NCI-H524 treated with DMSO at 0.1 percent for 48 hours (cell line): ENCODE measurements around the gene LPP.
A peak's percentile ranks its signal among the peaks of the same experiment; 100 is the strongest.

Experiments used
- DNase-seq: peaks from one replicate; lab custom pipeline; 2025; lab: John Stamatoyannopoulos, UW

Gene LPP

DNA sequence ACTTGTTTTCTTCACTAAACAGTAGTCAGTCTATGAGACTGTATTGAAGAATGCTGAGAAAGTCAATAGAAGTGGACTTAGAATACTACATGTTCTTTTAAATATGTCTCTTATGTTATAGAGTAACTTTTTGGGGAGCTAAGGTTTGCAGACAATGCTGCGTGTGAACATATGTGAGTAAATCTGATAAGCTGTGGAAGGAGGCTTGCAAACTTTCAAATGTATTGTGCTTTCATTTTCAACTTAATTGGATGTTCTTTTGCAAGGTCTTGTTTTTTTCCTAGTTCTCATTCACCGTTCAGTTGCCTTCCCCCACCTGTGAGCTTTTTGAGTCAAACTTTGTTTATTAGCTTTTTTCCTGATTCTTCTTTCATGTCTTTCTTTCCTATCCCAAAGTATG, 176.2 kb downstream of the LPP start:
- DNase-seq: no peak

- peak; percentile 23 for DNase-seq
Measured at GRCh38 chr3:188331166-188331565, 177.2 kb downstream of the LPP start.

GRCh38 chr3:188332085-188332484, 178.1 kb downstream of the LPP start:
- DNase-seq: no peak

DNA sequence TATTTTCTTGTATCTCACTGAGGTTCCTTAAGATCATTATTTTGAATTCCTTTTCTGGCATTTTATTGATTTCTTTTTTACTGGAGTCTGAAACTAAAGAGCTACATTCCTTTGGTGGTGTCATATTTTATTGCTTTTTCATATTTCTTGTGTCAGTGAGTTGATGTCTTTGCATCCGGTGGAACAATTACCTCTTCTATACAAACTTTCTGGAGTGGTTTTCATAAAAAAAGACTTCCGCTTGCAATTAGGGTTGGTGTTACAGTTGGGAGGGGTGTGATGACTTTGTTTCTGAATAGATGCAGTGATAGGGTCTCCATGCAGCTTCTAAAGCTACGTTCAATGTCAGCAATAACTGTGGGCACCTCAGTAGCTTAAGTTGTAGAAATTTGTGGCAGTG, 181.7 kb downstream of the LPP start:
- DNase-seq: no peak

DNA sequence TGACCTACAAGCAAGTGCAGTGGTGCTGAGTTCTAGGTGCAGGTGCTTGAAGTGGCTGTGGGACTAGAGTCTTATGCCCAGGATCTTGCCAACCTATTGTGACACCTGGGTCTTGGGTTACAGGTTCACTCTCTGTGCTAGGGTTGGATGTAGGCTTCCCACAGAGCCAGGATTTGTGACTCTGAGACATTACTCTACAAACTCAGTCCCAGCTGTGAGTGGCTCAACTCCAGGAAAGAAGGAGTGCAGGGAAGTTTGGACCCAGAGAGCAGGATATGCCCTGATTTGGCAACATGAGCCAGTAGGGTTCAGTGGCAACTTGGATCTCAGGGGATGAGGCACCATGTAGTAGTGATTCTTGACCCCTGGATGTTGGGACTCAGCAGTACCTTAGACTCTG, 182.2 kb downstream of the LPP start:
- no peak for DNase-seq

DNA sequence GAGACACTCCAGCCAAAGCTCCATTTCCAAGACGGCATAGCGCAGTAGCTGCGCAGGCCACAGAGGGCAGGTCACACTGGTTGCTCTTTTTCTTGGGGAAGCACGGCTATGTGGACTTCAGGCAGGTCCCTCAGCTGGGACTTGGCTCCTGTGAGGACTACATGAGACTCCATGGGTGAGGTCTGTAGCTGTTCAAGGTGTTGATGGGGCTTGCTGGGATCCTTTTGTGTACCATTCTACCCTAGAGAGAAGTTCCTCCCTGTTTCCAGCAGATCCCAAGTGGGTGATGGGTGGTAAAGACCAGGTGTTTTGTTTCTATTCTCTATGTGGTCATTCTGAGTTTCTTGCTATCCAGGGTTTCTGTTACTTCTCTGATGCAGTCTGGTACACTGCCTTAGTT, 183.3 kb downstream of the LPP start:
- no peak for DNase-seq

- DNase-seq: peak; percentile 43
Measured at GRCh38 chr3:188338086-188338485, 184.1 kb downstream of the LPP start.

DNA sequence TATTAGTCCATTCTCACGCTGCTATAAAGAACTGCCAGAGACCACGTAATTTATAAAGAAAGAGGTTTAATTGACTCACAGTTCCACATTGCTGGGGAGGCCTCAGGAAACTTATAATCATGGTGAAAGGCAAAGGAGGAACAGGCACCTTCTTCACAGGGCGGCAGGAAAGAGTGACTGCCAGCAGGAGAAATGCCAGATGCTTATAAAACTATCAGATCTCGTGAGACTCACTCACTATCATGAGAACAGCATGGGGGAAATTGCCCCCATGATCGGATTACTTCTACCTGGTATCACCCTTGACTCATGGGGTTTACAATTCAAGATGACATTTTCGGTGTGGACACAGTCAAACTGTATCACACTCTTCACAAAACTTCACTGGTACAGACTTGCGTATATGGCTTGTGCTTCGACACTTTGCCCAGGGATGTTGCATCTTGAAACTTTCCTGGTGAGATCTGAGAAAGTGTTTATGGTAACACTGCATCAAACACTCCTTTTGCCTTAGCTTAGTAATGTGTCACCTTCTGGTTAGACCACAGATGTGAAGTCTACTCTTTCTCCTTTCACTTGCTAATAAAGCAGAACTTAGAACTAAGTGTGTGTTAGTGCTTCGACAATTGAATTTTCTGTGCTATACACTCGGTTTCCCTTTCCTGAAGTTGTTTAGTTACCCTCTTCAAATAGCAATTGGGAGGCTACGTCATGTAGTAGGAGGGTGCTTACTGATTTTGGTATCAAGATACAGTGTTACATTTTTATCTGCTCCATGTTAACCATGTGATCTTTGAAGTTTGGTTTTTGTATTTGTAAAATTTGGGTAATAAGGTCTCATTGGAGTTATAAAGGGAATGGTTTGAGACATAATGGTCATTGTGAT, 185.7 kb downstream of the LPP start:
- peak; percentile 40 for DNase-seq

GRCh38 chr3:188341501-188341900, 187.5 kb downstream of the LPP start:
- no peak for DNase-seq

- no peak for DNase-seq
Measured at GRCh38 chr3:188342991-188343732, 189.2 kb downstream of the LPP start.

DNA sequence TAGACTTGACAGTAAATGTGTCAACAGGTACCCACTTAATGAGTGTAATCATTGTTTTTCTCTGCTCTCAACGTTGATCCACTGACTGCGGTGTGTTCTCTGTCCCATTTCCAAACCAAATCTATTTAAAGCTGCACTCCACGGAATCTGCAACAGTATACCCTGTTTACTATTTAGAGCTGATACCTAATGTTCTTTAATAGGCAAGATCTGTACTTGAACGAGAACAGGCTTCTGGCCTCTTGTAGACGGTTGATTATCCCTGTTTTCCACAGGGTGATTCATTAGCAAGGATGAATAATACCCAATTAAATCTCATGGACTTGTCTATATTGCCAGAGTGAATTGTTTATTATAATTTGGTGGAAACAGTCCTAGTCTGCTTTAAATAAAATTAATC, 189.9 kb downstream of the LPP start:
- no peak for DNase-seq

DNA sequence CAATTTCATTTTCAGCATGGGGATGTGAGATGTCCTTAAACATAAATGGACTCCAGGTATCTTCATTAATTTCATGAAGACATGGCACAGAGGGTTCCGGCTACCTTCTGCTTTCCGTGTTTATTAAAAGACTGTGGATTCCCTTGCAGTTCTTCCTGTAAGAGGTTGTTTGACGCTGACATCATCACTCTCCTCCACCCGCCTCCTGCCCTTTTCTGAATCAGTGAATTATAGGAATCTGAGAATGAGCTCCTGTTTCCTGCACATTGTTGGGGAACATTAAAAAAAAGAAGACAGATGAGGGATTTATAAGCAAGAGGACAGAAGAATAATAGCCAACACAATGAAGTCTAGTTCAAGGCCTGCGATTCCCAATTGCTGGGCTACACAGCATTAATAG, 191.3 kb downstream of the LPP start:
- DNase-seq: no peak

DNA sequence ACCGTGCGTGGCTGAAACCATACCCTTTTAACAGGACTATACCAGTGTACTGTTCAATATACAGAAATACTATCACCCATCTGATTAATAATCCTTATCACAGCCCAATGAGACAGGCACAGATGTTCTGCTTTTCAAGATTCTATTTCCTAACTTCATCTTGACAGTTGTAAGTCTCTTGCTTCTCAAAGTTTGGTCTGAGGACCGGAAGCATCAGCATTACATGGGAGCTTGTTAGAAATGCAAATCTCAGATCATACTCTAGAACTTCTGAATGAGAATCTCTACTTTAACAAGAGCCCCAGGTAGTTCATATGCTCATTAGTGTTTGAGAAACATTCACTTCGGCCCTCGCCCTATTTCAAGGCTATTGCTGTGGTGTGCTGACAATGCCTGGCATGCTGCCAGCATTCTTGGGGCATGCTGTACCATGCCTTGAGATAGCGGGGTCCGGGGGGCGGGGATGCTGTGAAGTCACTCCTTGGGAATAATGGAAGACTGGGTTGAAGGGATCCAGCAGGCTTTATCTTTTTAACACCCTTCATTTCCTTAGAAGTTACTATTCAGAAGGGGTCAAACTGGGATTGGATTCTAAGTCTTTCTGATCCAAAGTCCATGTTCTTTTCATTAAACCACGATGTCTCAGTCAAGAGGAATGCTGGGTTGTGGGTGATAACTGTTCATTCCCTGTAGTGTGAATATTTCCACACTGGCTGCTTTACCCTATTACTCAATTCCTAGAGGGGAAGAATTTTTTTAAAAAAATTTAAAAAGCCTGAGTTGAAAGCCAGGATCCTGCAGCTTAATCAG, 194.7 kb downstream of the LPP start:
- DNase-seq: no peak

DNA sequence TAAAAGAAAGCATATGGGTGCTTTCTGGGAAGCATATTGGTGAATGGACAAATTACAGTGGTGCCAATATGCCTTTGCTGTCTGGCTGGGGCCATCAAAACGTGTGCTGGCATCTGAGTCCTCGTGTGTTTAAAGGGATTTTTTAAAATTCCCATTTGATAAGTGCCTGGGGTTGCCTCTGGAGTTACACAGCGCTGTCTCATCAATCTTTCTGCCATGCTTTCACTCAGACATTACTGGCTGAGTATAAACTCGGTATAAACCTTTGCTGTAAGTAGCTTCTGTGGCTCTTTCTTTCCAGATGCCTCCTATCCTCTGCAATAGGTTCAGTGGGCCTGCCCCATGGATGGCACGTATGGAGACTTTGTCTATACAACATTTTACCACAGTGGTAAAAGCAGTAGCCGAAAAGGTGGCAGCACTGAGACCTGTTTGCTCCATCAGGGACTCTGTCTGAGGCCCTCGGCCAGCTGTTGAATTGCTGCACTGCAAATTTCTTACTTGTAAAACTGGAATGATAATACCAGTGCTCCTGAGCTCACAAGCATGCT, 195.5 kb downstream of the LPP start:
- DNase-seq: peak; percentile 15

GRCh38 chr3:188349933-188350332, 196.0 kb downstream of the LPP start:
- DNase-seq: no peak

DNA sequence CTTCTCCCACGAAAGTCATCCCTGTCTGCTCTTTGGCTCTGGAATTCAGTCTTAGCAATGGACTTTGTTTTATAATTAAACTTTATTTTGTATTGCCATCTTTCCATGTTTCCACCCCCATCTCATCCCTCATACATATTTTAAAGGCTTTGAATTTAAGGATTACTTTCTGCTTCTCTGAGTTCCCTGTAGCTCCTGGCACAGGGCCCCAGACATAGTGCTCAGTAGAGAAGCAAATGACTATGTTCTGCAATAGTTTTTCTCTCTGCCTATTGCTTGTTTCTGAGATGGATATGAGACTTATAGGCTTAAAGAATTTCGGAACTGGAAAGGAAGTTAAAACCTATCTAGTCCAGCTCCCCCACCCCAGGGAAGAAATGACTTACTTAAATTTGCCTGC, 197.0 kb downstream of the LPP start:
- no peak for DNase-seq

GRCh38 chr3:188351648-188352047, 197.7 kb downstream of the LPP start:
- DNase-seq: no peak

DNA sequence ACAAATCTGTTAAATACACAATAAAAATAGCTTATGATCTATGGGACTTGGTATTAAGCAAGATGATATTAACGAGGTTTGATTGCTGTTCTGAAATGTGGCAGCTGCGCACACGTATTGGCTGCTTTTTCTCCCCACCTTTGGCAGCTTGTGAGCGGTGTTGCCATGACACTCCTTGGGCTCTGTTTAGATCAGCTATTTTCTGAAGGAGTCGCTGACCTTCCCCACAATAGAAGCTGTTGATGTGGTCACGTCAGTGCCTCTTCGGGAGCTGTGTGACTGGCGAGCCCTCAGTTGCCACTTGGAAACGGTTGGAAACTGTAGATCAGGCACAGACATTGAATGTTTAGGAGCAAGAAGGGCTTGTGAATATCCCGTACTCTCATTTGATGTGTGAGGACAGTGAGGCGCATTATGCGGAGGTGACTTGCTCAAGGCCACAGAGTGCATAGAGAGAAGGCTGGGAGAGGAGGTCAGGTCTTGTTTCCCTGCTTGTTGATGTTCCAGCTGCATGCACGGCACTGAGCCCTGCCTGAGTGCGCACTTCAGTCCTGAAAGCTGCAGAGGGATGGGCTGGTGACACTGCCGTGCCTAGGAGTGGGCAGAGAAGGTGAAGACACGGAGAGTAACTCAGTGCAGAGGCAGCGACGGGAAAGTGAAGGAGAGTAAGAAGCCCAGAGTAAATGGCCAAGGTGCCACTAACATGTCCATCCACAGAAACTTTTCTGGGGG, 198.4 kb downstream of the LPP start:
- DNase-seq: no peak

DNA sequence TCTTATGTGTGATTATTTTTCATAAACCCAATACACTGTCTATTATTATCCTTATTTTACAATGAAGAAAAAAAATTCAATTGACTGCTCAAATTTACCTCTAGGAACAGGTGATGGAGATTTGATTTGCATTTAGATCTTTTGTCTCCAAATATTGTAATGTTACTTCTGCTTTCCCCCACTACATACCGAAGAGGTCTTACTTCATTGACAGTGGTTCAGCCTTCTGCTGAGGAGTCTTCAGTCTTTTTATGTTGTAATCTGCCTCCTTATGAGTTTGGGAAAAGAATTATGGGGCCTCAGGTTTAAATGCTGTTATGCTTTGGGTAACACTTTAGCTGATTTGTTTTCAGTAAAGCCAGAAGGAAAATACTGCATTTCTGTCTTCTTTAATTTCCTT, 199.5 kb downstream of the LPP start:
- DNase-seq: no peak

DNA sequence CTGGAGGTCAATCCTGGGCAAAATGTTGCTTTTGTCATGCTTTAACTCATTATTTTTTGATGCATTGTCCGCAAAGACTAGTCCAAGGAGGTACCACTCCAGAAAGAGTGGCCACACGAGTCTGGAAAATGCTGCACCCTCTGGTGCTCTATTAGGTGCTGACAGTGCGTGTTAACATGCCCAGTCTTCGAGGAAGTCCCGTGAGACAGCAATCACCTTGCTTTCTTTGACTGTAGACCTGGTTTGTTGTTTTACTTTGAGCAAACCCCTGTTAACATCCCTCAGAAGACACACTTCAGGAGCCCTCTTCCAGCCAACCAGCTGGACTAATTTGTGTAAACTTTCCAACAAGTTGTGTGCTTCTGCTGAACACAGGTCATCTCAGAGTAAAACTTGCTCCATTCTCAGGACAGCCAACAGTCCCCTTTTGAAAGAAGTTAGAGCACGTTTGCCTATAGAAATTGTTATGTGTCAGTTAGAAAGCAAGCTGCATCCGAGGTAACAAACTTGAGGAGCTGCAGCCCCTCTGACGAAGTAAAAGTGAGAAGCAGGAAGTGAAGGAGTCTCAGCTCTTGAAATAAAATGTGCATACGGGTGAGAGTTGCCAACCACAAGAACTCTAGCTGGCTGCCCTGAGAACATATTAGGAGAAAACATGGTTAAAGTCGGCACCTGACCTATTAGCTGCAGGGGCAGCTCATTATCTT, 205.0 kb downstream of the LPP start:
- DNase-seq: no peak

- no peak for DNase-seq
Measured at GRCh38 chr3:188360364-188360881, 206.5 kb downstream of the LPP start.
